NK-92 (cell line): Measurements from ENCODE around the gene GCK.
"Not testable (repeated sequence)": the region's sequence is repeated elsewhere in the genome, so short reads cannot be mapped to it uniquely, and the experiment has no call there.

Experiments used
- DNase-seq: peaks from one replicate; lab custom pipeline; 2025; ENCODE audit not compliant: unreplicated experiment; lab: John Stamatoyannopoulos, UW

The GCK gene

DNA sequence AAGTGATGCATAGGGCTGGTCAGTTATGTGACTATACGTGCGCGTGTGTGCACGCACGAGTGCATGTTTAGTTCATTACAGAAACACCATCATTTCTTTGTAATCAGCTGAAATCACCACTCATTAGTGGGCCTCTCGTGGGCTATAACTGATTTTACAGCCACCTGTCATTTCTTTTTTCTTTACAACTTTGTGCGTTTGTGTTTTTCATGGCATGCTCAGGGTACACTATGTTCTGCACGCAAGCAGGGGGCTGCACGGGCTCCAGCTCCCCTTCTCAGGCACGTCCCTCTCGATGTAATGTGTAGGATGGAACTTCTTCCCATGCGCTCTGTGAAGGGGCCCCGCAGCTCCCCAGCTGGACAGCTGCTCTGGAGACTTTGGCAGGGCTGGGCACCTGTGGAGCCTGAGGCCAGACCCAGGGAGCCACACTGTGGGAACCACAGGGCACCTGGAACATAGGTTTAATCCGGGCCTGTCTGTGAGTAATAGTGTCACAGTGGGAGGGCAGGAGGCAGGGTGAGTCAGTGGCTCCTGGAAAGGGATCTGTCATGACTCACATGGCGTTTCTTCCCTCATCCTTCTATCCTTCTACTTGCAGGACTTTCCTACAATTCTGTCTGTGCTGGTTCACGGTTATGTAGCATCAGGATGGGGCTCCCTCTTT, 4.9 kb downstream of the GCK start:
- no peak for DNase-seq

DNA sequence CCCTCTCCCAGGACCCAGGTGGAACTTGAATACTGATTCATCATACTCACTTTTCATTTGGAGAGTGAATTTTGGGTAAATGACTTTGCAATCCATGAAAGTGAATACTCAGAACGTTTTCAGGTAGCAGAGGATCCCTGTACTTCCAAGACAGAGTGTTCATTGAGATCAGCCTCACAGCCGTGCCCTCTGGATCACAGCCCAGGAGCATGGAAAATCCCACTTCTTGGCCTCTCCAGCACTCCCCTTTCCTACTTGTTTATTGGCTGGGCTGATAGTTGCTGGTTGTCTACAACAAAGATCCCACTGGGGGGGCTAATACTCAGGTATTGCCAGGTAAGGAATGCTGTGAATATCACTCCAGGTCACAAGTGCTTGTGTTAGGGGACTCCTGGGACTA, 5.9 kb downstream of the GCK start:
- DNase-seq: no peak

DNA sequence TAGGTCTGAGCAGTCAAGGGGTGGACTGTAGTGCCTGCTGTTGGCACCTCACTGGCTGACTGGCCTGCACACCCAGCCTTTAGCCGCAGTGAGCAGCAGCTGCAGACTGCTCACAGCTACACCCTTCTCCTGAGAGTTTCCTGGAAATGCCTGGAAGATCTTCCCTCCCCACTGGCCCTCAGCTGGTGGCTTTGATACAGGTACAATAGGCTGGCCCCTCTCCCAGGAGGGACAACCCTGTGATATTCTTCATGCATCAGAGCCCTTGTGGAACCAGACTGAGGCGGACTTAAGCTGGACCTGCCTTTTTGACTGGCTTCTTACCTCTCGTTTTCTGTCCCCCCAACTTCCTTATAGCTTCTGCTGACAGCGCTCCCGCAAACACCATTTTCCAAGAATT, 6.4 kb downstream of the GCK start:
- no peak for DNase-seq

DNA sequence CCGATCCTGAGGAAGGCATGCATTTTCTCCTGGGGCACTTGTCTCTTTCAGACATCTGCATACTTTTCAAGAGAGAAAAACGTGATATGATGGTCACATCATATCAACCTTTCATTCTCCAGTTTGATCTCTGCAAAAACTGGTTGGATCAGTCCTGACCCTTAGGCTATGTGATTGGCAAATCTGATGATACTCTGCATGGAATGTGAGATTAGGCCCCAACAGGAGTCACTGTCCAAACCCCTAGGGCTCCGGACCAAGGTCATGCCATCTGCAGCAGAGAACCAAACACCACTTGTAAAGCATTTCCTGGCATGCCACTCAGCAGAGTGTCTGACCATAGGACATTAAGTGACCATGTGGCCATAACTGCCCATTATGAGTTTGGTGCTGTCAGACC, 8.6 kb downstream of the GCK start:
- DNase-seq: no peak

DNA sequence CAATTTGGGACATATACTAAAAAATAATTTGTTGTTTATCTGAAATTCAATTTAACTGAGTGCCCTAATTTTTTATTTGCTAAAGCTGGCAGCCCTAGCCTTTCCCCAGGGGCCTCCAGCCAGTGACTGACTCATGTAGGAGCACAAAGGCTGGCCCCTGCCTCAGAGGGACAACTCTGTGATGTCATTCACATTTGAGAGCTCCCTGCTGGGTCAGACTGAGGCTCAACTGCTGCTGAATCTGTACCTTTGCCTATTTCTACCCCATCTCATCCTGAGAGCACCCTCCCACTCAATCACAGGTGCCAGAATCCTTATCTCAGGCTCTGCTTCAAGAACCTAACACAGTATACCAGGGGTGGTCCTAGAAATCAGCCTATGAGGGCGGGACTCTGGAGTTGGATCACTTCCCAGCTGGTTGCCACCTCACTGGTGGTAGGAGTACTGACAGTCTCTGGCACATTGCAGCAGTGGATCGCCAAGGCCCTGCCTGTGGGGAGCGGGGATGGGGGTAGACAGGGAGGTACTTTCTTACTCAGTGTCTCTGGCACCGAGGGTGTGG, 11.6 kb downstream of the GCK start:
- no peak for DNase-seq

DNA sequence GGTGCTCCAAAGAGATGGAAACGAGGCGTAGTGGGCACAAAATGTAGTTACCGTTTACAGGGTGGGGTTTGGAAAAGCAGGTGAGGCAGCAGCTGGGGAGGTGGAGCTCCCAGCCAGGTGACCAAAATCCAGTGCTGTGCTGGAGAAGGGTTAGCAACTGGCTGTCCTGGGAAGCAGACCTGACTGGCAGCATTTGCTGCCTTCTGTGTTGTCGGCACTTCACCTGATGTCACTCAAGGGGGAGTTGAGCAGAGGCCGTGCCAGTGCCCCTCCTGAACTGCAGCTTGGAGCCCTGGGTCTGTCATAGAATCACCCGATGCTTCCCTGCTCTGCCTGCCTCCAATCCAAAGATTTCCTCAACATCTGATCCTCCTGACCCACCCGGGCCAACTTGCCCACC, 12.8 kb downstream of the GCK start:
- DNase-seq: no peak

DNA sequence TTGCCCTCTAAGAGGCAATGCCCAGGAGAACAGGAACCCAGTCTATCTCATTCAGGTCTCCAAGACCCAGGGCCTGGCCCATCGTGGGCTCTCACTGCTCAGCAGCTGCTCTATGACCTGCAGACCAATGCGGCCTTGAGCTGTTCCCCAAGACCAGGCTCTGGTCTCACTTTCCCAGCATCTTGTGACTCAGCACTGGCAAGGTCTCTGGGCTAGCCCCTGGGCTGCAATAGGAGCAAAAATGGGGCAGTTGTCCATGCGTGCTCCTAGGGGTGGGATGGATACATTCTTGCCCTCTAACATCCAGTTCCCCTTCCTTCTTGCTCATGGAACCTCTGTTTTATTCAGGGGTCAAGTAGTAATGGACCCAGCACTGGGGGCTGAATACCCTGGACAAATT, 13.5 kb downstream of the GCK start:
- DNase-seq: no peak

DNA sequence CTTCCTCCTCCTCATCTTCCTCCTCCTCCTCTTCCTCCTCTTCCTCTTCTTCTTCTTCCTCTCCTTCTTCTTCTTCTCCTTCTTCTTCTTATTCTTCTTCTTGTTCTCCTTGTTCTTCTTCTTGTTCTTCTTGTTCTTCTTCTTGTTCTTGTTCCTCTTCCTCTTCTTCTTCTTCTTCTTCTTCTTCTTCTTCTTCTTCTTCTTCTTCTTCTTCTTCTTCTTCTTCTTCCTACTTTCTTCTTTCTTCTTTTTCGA, 14.6 kb downstream of the GCK start:
- not testable (repeated sequence) for DNase-seq

DNA sequence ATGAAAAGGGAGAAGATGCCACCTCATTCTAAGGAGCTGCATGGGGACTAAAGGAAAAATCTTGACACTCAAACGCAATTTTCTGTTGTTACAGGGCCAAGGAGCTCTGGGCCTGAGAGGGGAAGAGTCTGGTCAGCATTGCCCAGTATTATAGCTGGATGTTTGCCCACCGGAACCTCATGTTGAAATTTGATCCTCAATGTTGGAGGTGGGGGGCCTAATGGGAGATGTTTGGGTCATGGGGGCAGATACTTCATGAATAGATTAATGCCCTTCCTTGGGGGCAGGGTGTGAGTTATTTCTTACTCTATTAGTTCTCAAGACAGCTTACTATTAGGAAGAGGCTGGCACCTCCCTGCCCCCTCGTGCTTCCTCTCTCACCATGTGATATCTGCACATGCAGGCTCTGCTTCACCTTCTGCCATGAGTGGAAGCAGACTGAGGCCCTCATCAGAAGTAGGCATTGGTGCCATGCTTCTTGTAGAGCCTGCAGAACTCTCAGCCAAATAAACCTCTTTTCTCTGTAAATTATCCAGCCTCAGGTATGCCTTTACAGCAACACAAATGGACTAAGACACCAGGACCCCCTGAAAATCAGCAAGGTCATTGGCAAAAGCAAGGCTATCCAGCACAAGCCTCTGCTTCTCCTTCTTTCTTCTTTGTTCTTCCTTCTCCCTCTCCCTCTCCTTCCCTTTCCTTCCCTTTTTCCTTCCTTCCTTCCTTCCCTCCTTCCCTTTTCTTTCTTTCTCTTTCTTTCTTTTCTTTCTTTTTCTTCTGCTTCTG, 15.1 kb downstream of the GCK start:
- no peak for DNase-seq

DNA sequence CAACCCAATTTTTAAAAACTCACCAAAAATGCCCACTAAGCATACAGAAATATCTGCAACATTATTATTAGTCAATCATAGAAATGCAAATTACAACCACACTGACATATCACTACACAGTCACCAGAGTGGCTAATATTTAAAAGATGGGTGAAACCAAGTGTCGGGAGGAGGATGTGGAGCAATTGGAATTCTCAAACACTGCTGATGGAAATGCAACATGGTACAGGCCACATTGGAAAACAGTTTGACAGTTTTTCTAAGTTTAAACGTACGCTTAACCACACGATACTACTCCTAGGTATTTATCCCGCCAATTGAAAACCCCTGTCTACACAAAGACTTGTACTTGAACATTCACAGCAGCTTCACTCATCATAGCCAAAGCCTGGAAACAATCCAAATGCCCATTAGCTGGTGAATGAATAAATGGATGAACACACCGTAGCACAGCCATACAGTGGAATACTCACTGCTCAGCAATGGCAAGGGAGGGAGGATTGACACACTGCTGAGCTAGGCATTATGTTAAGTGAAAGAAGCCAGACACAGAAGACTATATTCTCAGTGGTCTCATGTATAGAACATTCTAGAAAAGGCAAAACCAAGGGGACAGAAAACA, 16.3 kb downstream of the GCK start:
- DNase-seq: no peak

DNA sequence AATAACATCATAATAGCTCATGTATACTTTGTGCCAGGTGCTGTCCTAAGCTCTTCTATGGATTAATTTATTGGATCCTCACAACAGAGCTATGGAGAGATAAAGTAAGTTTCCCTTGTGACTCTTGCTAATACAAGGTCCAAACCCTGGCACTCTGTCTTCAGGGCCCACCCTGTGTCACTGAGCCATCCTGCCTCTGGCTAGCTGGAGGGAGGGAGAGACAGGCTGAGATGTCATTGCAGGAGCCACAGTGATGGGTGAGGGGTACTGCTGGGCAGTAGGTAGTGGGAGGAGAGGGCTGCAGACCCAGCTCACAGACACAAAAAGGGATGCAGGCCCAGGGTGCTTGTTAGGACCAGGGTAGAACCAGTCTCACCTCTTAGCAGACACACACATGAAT, 16.9 kb downstream of the GCK start:
- DNase-seq: no peak

DNA sequence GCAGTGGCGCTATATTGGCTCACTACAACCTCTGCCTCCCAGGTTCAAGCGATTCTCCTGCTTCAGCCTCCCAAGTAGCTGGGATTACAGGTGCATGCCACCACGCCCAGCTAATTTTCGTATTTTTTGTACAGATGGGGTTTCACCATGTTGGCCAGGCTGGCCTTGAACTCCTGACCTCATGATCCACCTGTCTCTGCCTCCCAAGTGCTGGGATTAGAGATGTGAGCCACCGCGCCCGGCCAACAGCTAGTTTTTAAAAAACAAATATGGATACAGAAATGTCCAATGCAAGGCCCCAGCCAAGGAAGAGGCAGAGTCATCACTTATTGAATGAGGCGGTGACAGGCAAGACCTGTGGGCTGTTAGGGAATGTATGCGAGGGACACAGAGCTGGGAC, 17.3 kb downstream of the GCK start:
- DNase-seq: not testable (repeated sequence)

DNA sequence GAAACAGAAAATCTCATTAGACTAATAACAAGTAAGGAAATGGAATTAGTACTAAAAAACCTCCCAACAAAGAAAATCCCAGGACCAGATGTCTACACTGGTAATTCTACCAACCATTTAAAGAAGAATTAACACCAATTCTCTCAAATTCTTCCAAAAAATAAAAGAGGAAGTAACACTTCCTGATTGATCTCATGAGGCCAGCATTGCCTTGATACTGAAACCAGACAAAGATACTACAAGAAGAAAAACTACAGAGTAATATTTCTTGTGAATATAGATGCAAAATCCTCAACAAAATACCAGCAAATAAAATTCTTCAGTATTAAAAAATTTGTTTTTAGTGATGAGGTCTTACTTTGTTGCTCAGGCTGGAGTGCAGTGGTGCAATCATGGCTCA, 21.3 kb downstream of the GCK start:
- DNase-seq: no peak

DNA sequence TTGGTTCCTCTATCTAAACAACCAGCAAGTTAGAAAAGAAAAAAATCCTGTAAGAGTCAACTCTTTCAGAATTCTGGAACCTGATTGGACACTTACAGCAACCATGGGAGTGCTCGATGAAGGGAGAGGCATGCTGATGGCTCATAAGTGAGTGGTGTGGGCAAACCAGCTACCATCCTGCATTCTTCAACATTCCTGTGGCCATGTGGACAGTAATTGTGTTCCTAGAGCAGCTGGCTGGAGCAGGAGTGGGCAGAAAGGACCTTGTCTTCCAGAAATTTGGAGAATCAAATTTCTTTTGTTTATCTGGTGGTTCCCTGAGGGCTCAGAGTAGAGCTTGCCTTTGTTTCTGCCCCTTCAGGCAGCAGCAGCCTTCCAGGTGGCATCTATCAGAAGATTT, 25.6 kb downstream of the GCK start:
- DNase-seq: no peak

DNA sequence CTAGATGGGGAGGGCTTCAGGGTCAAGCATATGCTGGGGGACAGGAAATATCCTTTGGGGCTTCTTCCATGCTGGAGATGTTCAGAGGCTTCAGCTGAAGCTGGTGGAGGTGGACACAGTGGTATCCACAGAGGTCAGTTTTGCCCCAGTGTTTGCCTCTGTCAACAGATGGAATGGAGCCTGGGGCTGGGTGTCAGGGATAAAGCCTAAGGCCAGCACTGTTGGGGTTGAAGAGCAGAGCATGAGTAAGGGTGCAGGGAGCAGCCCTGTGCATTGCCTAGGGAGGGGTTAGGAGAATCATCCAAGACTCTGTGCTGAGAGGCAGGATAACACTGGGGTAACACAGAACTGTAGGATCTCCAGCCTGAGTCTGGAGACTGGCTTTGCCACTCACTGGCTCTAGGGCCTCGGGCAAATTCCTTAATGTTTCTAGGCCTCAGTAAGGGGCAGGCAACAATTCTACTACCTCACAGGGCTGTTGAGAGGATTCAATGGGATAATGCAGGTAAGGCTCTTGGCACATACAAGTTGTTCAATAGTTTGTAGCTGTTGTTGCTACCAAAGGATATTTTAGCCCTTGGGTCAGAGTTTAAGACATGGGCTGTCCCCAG, 26.3 kb downstream of the GCK start:
- no peak for DNase-seq

DNA sequence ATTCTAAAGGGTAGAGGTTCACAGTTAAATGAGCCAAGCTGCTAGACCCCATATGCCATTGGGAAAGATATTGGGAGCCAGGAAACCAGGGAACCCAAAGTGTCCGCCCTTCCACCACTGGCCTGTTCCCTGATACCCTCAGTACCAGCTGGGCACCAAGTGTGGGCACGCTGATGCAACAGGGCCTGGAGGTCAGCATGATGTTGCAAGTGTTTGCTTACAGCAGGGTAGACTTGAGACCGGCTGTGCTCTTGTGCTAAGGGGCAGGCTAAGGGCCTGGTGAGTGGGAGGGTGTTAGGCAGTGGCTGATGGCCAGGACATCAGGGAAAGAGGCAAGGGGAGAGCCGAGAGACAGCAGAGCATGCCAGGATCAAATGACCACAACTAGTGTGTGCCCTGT, 27.1 kb downstream of the GCK start:
- no peak for DNase-seq

DNA sequence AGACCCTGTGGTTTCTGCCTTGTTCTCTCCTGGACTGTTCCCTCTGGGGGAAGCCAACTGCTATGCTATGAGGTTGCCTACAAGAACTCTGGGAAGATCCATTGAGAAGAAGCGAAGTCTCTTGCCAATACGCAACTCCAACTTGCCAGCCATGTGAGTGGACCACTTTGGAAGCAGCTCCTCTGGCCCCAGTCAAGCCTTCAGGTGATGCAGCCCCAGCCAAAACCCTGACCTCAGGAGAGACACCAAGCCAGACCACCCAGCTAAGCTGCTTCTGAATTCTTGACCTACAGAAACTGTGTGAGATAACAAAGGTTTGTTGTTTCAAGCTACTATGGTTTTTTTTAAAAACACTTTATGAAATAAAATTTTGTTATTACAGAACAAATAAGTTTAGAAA, 27.9 kb downstream of the GCK start:
- no peak for DNase-seq

DNA sequence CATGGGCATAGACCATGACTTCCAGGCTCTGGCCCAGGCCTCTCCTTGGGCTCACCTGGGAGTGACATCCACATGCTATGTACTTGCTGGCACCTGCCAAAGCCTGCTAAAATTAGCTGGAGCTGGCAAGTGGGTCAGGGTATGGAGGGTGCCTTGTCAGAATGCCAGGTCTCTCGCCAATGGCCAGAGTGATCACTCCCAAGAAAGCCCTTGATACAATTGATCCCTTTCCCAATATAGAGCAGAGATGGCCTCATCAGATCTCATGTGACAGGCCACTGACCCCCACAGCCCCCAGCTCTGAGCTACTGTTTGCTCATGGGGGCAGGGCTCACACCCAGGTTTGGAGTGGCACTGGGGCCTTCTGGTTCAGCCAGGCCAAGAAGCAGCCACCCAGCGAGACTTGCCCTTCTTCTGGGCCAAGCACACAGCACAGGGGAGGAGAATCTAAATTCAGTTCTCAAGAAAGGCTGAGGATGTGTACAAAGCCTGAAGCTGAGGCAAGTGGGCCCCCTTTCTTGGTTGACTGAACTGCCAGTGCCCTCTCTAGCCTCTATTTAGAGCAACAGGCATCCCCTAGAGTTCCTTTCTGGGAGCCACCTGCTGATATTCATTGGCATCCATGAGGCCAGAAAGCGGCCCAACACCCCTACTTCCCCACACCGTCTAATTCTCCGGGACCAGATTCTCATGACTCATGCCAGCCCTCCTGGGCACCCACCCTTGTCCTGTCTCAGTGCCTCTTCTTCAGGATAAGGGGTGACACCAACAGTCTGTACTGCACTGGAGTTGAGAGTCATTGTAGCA, 29.2 kb downstream of the GCK start:
- DNase-seq: no peak

DNA sequence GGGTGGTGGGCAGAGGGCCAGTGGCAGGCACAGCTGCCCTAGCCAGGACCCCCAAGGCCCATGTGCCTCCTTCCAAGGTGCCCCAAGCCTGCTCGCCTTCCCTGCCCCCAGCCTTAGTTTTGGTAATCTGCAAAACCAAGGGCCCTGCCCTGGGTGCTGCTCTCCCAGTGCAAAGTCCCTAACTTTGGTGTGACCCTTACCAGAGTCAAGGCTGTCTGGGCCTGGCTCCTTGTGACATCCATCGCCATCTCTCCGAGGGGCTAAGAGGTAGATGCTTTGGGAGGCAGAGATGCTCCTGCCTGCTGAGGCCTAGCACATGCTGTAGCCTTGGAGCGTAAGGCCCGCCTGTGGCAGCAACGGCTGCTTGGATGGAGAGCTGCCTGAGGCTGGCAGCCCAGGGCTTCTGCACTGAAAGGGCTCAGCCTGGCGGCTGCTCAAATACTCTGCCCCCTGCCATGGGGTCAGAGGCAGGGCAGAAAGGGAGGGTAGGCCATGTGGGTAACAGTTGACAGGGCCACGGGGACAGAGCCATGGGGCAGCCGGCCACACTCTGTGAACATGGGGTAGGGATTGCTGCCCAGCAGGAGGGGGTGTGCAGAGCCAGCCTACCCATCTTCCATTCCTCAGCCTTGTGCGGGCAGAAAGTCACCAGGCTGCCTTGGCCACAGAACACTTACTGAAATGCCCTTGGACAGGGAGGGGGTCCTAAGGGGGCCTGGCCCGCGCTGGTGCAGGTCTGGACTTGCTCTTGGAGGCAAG, 30.2 kb downstream of the GCK start:
- no peak for DNase-seq

DNA sequence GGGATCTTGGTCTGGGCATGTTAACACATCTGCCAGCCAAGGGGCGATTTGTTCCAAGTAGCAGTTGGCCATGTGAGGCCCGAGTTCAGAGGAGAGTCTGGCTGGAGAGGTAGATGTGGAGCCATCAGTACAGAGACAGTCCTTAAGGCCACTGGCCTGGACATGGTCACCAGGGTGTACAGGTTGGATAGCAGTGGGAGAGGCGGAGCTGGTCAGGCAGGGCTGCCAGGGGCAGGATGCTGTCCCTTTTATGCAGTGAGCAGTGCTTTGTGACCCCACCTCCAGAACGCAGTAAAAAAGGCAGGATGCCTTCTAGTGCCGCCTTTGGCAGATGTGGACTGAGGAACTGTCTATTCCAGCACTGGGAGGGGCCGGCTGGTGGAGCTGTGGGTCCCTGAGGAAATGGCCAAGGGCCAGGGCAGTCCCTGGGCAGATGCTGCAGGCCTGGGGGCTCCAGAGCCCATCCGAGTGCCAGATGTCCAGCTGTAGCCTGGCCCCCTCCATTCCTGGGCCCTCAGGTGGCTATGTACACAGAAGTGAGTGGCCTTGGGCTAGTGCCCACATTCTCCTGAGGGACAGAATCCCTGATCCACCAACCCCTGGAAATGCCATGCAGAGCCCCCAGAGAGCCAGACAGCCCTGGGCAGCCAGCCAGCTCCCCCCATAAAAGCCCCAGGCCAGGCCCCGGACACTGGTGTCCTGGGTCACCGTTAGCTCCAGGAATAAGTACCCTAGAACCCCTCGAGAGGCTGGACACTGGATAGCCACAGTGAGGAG, 31.0 kb downstream of the GCK start:
- DNase-seq: no peak
